Measurements from ENCODE around the gene TMEM185B.

- TF ChIP-seq CTCF (IDR thresholded peaks at IDR 0.05), result no peak
- TF ChIP-seq ZFX (IDR thresholded peaks at IDR 0.05; ENCODE audit: borderline replicate concordance), result no peak
Measured at GRCh38 chr2:120180066-120180465, 43.1 kb downstream of the TMEM185B start.

Data from 22Rv1 (cell line).